ENCODE measurements around the gene LIAS. TPM values are rescaled to one million over a fixed set of nuclear protein-coding genes. Genes with fewer than 3 reads are reported as not detected.

The LIAS gene
- total RNA-seq, 1 experiment from 2014 or later, result 23.5 TPM

DNA sequence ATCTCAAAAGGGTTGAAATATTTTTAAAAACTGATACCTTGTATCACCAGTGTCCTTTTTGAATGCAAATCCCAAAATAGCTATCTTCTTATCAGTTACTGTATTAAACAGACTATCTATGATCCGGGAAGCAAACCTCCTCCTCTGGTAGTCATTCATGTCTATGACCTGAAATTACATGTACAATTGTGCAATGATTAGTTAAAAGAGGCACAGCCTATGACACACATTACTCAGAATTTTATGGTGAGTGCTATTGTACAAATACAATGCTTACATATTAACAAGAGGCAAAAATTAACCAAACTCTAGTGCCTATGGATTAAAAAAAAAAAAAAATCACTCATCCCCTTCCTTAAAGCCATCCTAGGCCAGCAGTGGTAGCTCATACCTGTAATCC, 46.7 kb downstream of the LIAS start (continued):
- TF ChIP-seq, protein P1, sequence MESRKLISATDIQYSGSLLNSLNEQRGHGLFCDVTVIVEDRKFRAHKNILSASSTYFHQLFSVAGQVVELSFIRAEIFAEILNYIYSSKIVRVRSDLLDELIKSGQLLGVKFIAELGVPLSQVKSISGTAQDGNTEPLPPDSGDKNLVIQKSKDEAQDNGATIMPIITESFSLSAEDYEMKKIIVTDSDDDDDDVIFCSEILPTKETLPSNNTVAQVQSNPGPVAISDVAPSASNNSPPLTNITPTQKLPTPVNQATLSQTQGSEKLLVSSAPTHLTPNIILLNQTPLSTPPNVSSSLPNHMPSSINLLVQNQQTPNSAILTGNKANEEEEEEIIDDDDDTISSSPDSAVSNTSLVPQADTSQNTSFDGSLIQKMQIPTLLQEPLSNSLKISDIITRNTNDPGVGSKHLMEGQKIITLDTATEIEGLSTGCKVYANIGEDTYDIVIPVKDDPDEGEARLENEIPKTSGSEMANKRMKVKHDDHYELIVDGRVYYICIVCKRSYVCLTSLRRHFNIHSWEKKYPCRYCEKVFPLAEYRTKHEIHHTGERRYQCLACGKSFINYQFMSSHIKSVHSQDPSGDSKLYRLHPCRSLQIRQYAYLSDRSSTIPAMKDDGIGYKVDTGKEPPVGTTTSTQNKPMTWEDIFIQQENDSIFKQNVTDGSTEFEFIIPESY (IDR thresholded peaks at IDR 0.05; ENCODE audit: extremely low read depth, insufficient replicate concordance, low read length), result no peak
- TF ChIP-seq ZNF274 (IDR thresholded peaks at IDR 0.05; ENCODE audit: low read depth, low read length) (no peak), ELF1 (IDR thresholded peaks at IDR 0.05; ENCODE audit: borderline replicate concordance, low read depth) (no peak), POLR2A (IDR thresholded peaks at IDR 0.05; ENCODE audit: borderline replicate concordance, extremely low read depth, insufficient read depth, insufficient read length) (no peak), ZFX (IDR thresholded peaks at IDR 0.05) (no peak), TCF7L2 (IDR thresholded peaks at IDR 0.05; ENCODE audit: borderline replicate concordance, extremely low read depth, insufficient read depth, insufficient read length) (no peak), EGR1 (IDR thresholded peaks at IDR 0.05; ENCODE audit: low read depth) (no peak), CBX3 (IDR thresholded peaks at IDR 0.05; ENCODE audit: low read depth) (no peak)
- TF ChIP-seq, protein P2, sequence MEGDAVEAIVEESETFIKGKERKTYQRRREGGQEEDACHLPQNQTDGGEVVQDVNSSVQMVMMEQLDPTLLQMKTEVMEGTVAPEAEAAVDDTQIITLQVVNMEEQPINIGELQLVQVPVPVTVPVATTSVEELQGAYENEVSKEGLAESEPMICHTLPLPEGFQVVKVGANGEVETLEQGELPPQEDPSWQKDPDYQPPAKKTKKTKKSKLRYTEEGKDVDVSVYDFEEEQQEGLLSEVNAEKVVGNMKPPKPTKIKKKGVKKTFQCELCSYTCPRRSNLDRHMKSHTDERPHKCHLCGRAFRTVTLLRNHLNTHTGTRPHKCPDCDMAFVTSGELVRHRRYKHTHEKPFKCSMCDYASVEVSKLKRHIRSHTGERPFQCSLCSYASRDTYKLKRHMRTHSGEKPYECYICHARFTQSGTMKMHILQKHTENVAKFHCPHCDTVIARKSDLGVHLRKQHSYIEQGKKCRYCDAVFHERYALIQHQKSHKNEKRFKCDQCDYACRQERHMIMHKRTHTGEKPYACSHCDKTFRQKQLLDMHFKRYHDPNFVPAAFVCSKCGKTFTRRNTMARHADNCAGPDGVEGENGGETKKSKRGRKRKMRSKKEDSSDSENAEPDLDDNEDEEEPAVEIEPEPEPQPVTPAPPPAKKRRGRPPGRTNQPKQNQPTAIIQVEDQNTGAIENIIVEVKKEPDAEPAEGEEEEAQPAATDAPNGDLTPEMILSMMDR (IDR thresholded peaks at IDR 0.05 in 2 of 3, conservative IDR thresholded peaks at IDR 0.05 in 1 of 3; ENCODE audit: borderline replicate concordance in 1 of 3, insufficient read depth in 1 of 3, low read depth in 2 of 3, low read length in 2 of 3), result no peak

DNA sequence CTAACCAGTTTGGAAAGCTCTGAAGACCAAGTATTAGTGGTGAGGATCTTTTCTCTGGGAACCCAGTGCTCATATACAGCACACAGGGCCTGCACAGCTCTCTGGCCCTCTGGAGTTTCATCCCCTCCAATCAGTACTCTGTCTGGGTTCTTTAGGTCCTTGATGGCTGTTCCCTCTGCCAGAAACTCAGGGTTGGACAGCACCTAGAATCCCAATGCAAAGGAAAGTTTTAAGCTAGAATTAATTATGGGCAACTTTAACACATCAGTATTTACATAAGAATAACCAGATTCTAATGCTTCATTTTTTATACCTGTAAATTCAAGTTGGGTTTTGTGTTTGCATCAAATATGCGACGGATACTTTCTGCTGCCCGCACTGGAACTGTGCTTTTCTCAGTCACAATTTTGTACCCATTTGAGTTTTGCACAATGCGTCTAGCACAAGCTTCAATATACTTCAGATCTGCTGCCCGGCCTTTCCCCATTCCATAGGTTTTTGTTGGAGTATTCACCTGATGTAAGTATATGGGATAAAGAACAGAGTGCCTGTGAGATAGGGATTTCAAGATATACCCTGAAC, 51.6 kb downstream of the LIAS start:
- no peaks in the 10 kb centered on the region for H3K9me2 ChIP-seq (ENCODE audit: insufficient read depth)
- POLR2A ChIA-PET, result interaction anchor here (0.9 to 1.6 kb wide), 2 partner anchors 31 to 51 kb away, joined by 3 to 4 read pairs; partner anchors contain the start of genes LIAS and RPL9
- no peaks in the 10 kb centered on the region for H3K27me3 ChIP-seq (ENCODE audit: insufficient read depth, low read length)
- peaks cover 13 to 14% of the 10 kb centered on the region in 2 experiments for H3K4me1 ChIP-seq (ENCODE audit: control insufficient read depth in 1 of 2, insufficient read depth in 2 of 2, low read length in 2 of 2)
- no peak overlapping the region for H3K9ac ChIP-seq (ENCODE audit: low read length)
- ATAC-seq (no peak), DNase-seq (ENCODE audit: low read depth, low spot score) (no peak)
- H3K4me3 ChIP-seq (replicated peaks in 1 of 2; ENCODE audit: low read depth in 1 of 2, low read length in 2 of 2), result no peak overlapping the region
- H3K4me2 ChIP-seq (ENCODE audit: low read length), result no peak overlapping the region
- CTCF ChIA-PET, result no interaction called here
- H3K36me3 ChIP-seq (ENCODE audit: control insufficient read depth in 1 of 2, insufficient read depth in 2 of 2, low read length in 2 of 2), result peaks cover 48 to 60% of the 10 kb centered on the region in 2 experiments; a peak in 3 of 4 replicates
- RAD21 ChIA-PET (ENCODE audit: low non-redundant PET in 1 of 2, low total read pairs in 2 of 2, uncharacterized antibody in 2 of 2, unreplicated experiment in 2 of 2), result no interaction called here
- no peaks in the 10 kb centered on the region for H4K20me1 ChIP-seq (ENCODE audit: insufficient read depth)
- H2AFZ ChIP-seq (ENCODE audit: low read depth, low read length, poor library complexity, severe bottlenecking), result no peak overlapping the region
- no peaks in the 10 kb centered on the region for H3K9me3 ChIP-seq (ENCODE audit: control insufficient read depth in 1 of 2, insufficient read depth in 1 of 2, low read depth in 1 of 2, low read length in 2 of 2)
- no peak overlapping the region for H3K27ac ChIP-seq (ENCODE audit: low read depth, low read length)
- H3K79me2 ChIP-seq (ENCODE audit: insufficient read depth, low read length), result peaks cover 5% of the 10 kb centered on the region; the same call in 1 of the 2 replicates
- TSS peak; percentile 38 for BruUV-seq (replicated peaks)
- intact Hi-C loops (cut with micrococcal nuclease), result no loop called here
- TF ChIP-seq, protein P2 (IDR thresholded peaks at IDR 0.05 in 2 of 3, conservative IDR thresholded peaks at IDR 0.05 in 1 of 3; ENCODE audit: borderline replicate concordance in 1 of 3, insufficient read depth in 1 of 3, low read depth in 2 of 3, low read length in 2 of 3), result no peak
- TF ChIP-seq JUND (IDR thresholded peaks at IDR 0.05), result no peak
- TF ChIP-seq CEBPB (IDR thresholded peaks at IDR 0.05; ENCODE audit: low read depth), result no peak
- TF ChIP-seq SIN3A (IDR thresholded peaks at IDR 0.05; ENCODE audit: low read depth), result no peak
- TF ChIP-seq SP1 (IDR thresholded peaks at IDR 0.05; ENCODE audit: low read depth), result no peak
- no peak for TF ChIP-seq ZFX (IDR thresholded peaks at IDR 0.05)
- no peak for TF ChIP-seq POLR2A (IDR thresholded peaks at IDR 0.05; ENCODE audit: borderline replicate concordance, extremely low read depth, insufficient read depth, insufficient read length)
- TF ChIP-seq POLR2AphosphoS5 (IDR thresholded peaks at IDR 0.05; ENCODE audit: low read depth, low read length), result no peak
- no peak for TF ChIP-seq ELF1 (IDR thresholded peaks at IDR 0.05; ENCODE audit: borderline replicate concordance, low read depth)
- TF ChIP-seq CBX3 (IDR thresholded peaks at IDR 0.05; ENCODE audit: low read depth), result no peak
- TF ChIP-seq FOSL1 (IDR thresholded peaks at IDR 0.05; ENCODE audit: low read depth), result no peak
- no peak for TF ChIP-seq TCF7L2 (IDR thresholded peaks at IDR 0.05; ENCODE audit: borderline replicate concordance, extremely low read depth, insufficient read depth, insufficient read length)
- TF ChIP-seq SRF (IDR thresholded peaks at IDR 0.05; ENCODE audit: low read depth), result no peak
- TF ChIP-seq ZNF274 (IDR thresholded peaks at IDR 0.05; ENCODE audit: low read depth, low read length), result no peak
